ENCODE measurements around the gene SMAD2.

DNA sequence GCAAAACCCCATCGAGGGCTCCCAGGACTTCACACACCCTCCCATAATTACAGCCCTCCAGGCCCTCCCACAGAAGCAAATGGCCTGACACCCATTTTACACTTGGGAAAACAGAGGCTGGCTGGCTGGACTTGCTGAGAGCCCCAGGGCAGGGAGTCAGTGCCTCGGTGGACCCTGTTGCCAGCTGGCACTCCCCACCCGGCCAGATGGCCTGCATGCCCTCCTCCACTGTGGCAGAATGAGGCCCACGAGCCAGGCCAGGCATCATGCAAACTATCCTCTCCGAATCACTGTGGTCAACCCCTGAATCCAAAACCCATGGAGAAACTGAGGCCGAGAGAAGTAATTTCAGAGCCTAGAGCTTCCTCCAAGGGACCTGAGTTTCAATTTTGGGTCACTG is 129.7 kb downstream of the SMAD2 start:
- TF ChIP-seq POLR2AphosphoS5 (IDR thresholded peaks at IDR 0.05; ENCODE audit: borderline replicate concordance, low read depth, low read length) (no peak), EZH2 (IDR thresholded peaks at IDR 0.05) (no peak), FOXP2 (optimal IDR thresholded peaks at IDR 0.05; ENCODE audit: control extremely low read depth, extremely low read length, insufficient read depth) (no peak)

Measured in SK-N-MC (cell line).